IMR-90 (cell line): Measurements from ENCODE around the gene C19orf85. TPM values are rescaled to one million over a fixed set of nuclear protein-coding genes. Genes with fewer than 3 reads are reported as not detected.

Source experiments
- ATAC-seq: fragments of 200-7000 bp; cut with Tn5 transposase; 2 replicates; pipeline ENCODE4 v1.9.1; 2020; ENCODE audit warnings: low read depth, mild to moderate bottlenecking, moderate library complexity
- BruUV-seq: library from RNA; stranded (reverse); fragments of 400-500 nt; replicated peaks from 2 replicates; lab custom pipeline; 2021; lab: Mats Ljungman, UMichigan
- CTCF ChIA-PET: fragments of 300-600 bp; formaldehyde crosslinking; extraction: SDS; loops from one replicate; lab custom pipeline; 2021; ENCODE audit warnings: antibody characterized with exemption; lab: Yijun Ruan, JAX
- POLR2A ChIA-PET: fragments of 300-600 bp; sonication (Branson Sonifier 250); formaldehyde crosslinking; loops from one replicate; lab custom pipeline; 2022; ENCODE audit warnings: antibody characterized with exemption; ENCODE audit not compliant: unreplicated experiment; lab: Charles Lee
- DNase-seq: peaks from one replicate; pipeline ENCODE4 v3.0.0; 2013
- H2AFZ ChIP-seq: replicated peaks from 2 replicates; pipeline ENCODE3; 2013; ENCODE audit warnings: low read length, mild to moderate bottlenecking; ENCODE audit not compliant: poor library complexity
- H2AK5ac ChIP-seq: 2 replicates; pipeline ENCODE4 v1.6.1; 2013; ENCODE audit warnings: low read depth, low read length, inconsistent platforms
- H2AK9ac ChIP-seq: replicated peaks from 2 replicates; pipeline ENCODE3; 2013; ENCODE audit warnings: mild to moderate bottlenecking, low read depth, low read length, moderate library complexity; ENCODE audit not compliant: poor library complexity
- H2BK120ac ChIP-seq: 2 replicates; pipeline ENCODE4 v1.6.1; 2013; ENCODE audit warnings: low read depth, low read length, inconsistent platforms
- H2BK15ac ChIP-seq: 3 replicates; pipeline ENCODE4 v1.6.1; 2013; ENCODE audit warnings: low read depth, low read length, inconsistent platforms
- H2BK20ac ChIP-seq: 2 replicates; pipeline ENCODE4 v1.6.1; 2013; ENCODE audit warnings: low read depth, mild to moderate bottlenecking, inconsistent platforms, low read length, moderate library complexity
- H2BK5ac ChIP-seq: 2 replicates; pipeline ENCODE4 v1.6.1; 2013; ENCODE audit warnings: mild to moderate bottlenecking, low read depth, low read length, inconsistent platforms; ENCODE audit not compliant: poor library complexity, severe bottlenecking
- H3K14ac ChIP-seq: replicated peaks from 2 replicates; pipeline ENCODE4 v1.6.1; 2013; ENCODE audit warnings: low read depth, low read length, inconsistent platforms
- H3K18ac ChIP-seq: 2 replicates; pipeline ENCODE4 v1.6.1; 2013; ENCODE audit warnings: low read depth, low read length, control low read depth
- H3K23ac ChIP-seq: 2 replicates; pipeline ENCODE4 v1.6.1; 2013; ENCODE audit warnings: low read depth, low read length, inconsistent platforms
- H3K27ac ChIP-seq: 2 replicates; pipeline ENCODE4 v1.5.1; 2013; ENCODE audit warnings: mild to moderate bottlenecking, control low read depth, low read length; ENCODE audit not compliant: insufficient read depth
- H3K27me3 ChIP-seq: 2 replicates; pipeline ENCODE4 v1.6.1; 2013; ENCODE audit warnings: low read length; ENCODE audit not compliant: control insufficient read depth, insufficient read depth
- H3K36me3 ChIP-seq: 2 replicates; pipeline ENCODE4 v1.6.1; 2013; ENCODE audit warnings: low read length, mixed read lengths; ENCODE audit not compliant: control insufficient read depth, insufficient read depth
- H3K4ac ChIP-seq: 2 replicates; pipeline ENCODE4 v1.6.1; 2013; ENCODE audit warnings: low read depth, low read length, inconsistent platforms
- H3K4me1 ChIP-seq: 2 replicates; pipeline ENCODE4 v1.6.1; 2013; ENCODE audit warnings: low read length, mixed read lengths; ENCODE audit not compliant: control insufficient read depth, insufficient read depth
- H3K4me2 ChIP-seq: 2 replicates; pipeline ENCODE4 v1.6.1; 2013; ENCODE audit warnings: low read depth, mild to moderate bottlenecking, control low read depth, low read length, moderate library complexity
- H3K4me3 ChIP-seq: 2 replicates; pipeline ENCODE4 v1.5.1; 2013; ENCODE audit warnings: low read depth, mild to moderate bottlenecking, control low read depth, low read length, moderate library complexity; ENCODE audit not compliant: insufficient read depth
- H3K56ac ChIP-seq: 2 replicates; pipeline ENCODE4 v1.6.1; 2013; ENCODE audit warnings: low read length, inconsistent platforms; ENCODE audit not compliant: insufficient read depth; ENCODE audit errors: extremely low read depth
- H3K79me1 ChIP-seq, 2 experiments: 2 replicates each; pipeline ENCODE4 v1.6.1; 2013; ENCODE audit warnings: low read length in 2 of 2, inconsistent platforms in 1 of 2, low read depth in 1 of 2
- H3K9ac ChIP-seq: 2 replicates; pipeline ENCODE4 v1.6.1; 2013; ENCODE audit warnings: low read depth, low read length, control low read depth
- H3K9me1 ChIP-seq: 2 replicates; pipeline ENCODE4 v1.6.1; 2013; ENCODE audit warnings: low read length, inconsistent platforms; ENCODE audit not compliant: insufficient read depth
- H3K9me3 ChIP-seq: 2 replicates; pipeline ENCODE4 v1.6.1; 2013; ENCODE audit warnings: low read length; ENCODE audit not compliant: control insufficient read depth, insufficient read depth
- H4K20me1 ChIP-seq: 2 replicates; pipeline ENCODE4 v1.6.1; 2013; ENCODE audit warnings: low read length, inconsistent platforms; ENCODE audit not compliant: insufficient read depth
- H4K5ac ChIP-seq: 2 replicates; pipeline ENCODE4 v1.6.1; 2013; ENCODE audit warnings: mild to moderate bottlenecking, low read depth, low read length, control low read depth
- H4K8ac ChIP-seq, 2 experiments: 2 replicates each; pipeline ENCODE4 v1.6.1; 2013; ENCODE audit warnings: low read depth in 2 of 2, low read length in 2 of 2, control low read depth in 1 of 2, inconsistent platforms in 1 of 2
- H4K91ac ChIP-seq: 2 replicates; pipeline ENCODE4 v1.6.1; 2013; ENCODE audit warnings: low read depth, low read length, inconsistent platforms; ENCODE audit not compliant: insufficient read depth
- BHLHE40 ChIP-seq: fragments of 150-350 bp; IDR thresholded peaks from 2 replicates; pipeline ENCODE4 v1.6.1; 2016; ENCODE audit warnings: mild to moderate bottlenecking, low read depth, low read length
- CEBPB ChIP-seq: IDR thresholded peaks from 2 replicates; pipeline ENCODE4 v1.6.1; 2012; ENCODE audit warnings: low read depth, low read length, improper control_type of control experiment
- NFE2L2 ChIP-seq: fragments of 150-350 bp; IDR thresholded peaks from 2 replicates; pipeline ENCODE4 v1.6.1; 2016; ENCODE audit warnings: low read depth, mild to moderate bottlenecking, low read length
- POLR2A ChIP-seq: IDR thresholded peaks from 2 replicates; pipeline ENCODE4 v1.6.1; 2012; ENCODE audit warnings: mild to moderate bottlenecking, low read depth, low read length
- RAD21 ChIP-seq: IDR thresholded peaks from 2 replicates; pipeline ENCODE4 v1.6.1; 2012; ENCODE audit warnings: low read length, improper control_type of control experiment
- WGBS, 2 experiments: methylation state at CpG; one replicate each; pipeline versions ENCODE4 v1.1.5 to v1.1.7; 2013; ENCODE audit warnings: missing lambda C conversion rate in 2 of 2; ENCODE audit not compliant: insufficient read length in 1 of 2; ENCODE audit errors: extremely low coverage in 2 of 2; 5-methylcytosine and 5-hydroxymethylcytosine counted together
- dilution Hi-C: fragments of 300-500 bp; cut with HindIII; formaldehyde crosslinking; loops from one replicate; pipeline ENCODE4 v1.14.3; 2018; ENCODE audit warnings: low sequenced_read_pairs; ENCODE audit not compliant: unreplicated experiment
- in situ Hi-C: fragments of 300-500 bp; cut with MboI; formaldehyde crosslinking; loops from 3 replicates; pipeline ENCODE4 v1.14.3; 2019; ENCODE audit warnings: low sequenced_read_pairs, inconsistent platforms, mixed read lengths
- intact Hi-C: fragments of 100-400 bp; cut with micrococcal nuclease; formaldehyde crosslinking; loops from 2 replicates; pipeline ENCODE4 v1.10.0; 2022
- polyA plus RNA-seq, 3 experiments: library from polyadenylated mRNA; depleted of rRNA; stranded (reverse); fragments of >200 nt; gene quantifications; 2 replicates each; pipeline ENCODE4 v1.2.3, GENCODE V29; 2012; ENCODE audit warnings: low replicate concordance in 1 of 3
- total RNA-seq: library from RNA; depleted of rRNA; stranded (reverse); fragments of >200 nt; gene quantifications from 2 replicates; pipeline ENCODE4 v1.2.3, GENCODE V29; 2012

C19orf85 gene
- total and polyA plus RNA-seq, 2 of the 4 experiments (the other 2 are of a cell fraction): not detected

GRCh38 chr19:55479451-55480230, 15.1 kb upstream of the C19orf85 start:
- intact Hi-C loops (no loop called here), dilution Hi-C loops (no loop called here)
- H4K20me1 ChIP-seq: no peaks in the 10 kb centered on the region; the same call in 1 of the 2 replicates

More at GRCh38 chr19:55479451-55480230, 15.1 kb upstream of the C19orf85 start:
- ATAC-seq (no peak), DNase-seq (no peak)
- Histone ChIP-seq H2AFZ (no peak overlapping the region), H2AK9ac (no peak overlapping the region), H3K4me2 (no peak overlapping the region), H3K9me1 (peaks cover 18% of the 10 kb centered on the region), H3K4ac (no peak overlapping the region), H3K18ac (no peak overlapping the region), H2AK5ac (peak overlapping the region; percentile 37; the same call in 1 of the 2 replicates), H3K9me3 (no peaks in the 10 kb centered on the region), H3K4me3 (no peak overlapping the region), H4K8ac (no peak overlapping the region), H4K91ac (no peak overlapping the region), H2BK5ac (no peak overlapping the region), H3K36me3 (peaks cover 12% of the 10 kb centered on the region; the same call in 1 of the 2 replicates), H4K5ac (no peak overlapping the region), H2BK20ac (no peak overlapping the region), H3K14ac (no peak overlapping the region), H3K4me1 (peaks cover 9% of the 10 kb centered on the region), H3K23ac (no peak overlapping the region), H3K79me1 (peaks cover 14 to 48% of the 10 kb centered on the region in 2 experiments), H3K27ac (no peak overlapping the region), H3K9ac (no peak overlapping the region), H3K56ac (no peak overlapping the region), H3K27me3 (no peaks in the 10 kb centered on the region), H2BK120ac (no peak overlapping the region), H2BK15ac (no peak overlapping the region)
- ChIA-PET CTCF (no interaction called here), POLR2A (no interaction called here)
- in situ Hi-C loops: loop anchor here (25.0 kb wide), 1 partner anchor 1017 kb away; the partner anchor contains the start of genes CDC42EP5 and LENG9
- no peak for TF ChIP-seq BHLHE40
- no peak for TF ChIP-seq NFE2L2
- TF ChIP-seq RAD21: no peak
- TF ChIP-seq CEBPB: no peak
- TF ChIP-seq POLR2A: no peak
- WGBS, 2 experiments: 87% methylated on average over 5 of the region's 15 CpGs; no CpG with 5 or more reads in 1 of the 2 experiments
- BruUV-seq: no TSS peak
